Measurements from ENCODE around the gene CARMIL3.

GRCh38 chr14:24081739-24082211 is 30.0 kb downstream of the CARMIL3 start:
- TF ChIP-seq CTCF (IDR thresholded peaks at IDR 0.05) (no peak), POLR2A (IDR thresholded peaks at IDR 0.05) (peak; percentile 12)

Measured in right lobe of liver (tissue), 4 donors.